ENCODE data around the gene DIP2C. TPM values are rescaled to one million over a fixed set of nuclear protein-coding genes. Genes with fewer than 3 reads are reported as not detected.
A peak's percentile ranks its signal among the peaks of the same experiment; 100 is the strongest.

Gene DIP2C
- total RNA-seq, 2 experiments from 2014 or later = 0.62 to 0.80 TPM

DNA sequence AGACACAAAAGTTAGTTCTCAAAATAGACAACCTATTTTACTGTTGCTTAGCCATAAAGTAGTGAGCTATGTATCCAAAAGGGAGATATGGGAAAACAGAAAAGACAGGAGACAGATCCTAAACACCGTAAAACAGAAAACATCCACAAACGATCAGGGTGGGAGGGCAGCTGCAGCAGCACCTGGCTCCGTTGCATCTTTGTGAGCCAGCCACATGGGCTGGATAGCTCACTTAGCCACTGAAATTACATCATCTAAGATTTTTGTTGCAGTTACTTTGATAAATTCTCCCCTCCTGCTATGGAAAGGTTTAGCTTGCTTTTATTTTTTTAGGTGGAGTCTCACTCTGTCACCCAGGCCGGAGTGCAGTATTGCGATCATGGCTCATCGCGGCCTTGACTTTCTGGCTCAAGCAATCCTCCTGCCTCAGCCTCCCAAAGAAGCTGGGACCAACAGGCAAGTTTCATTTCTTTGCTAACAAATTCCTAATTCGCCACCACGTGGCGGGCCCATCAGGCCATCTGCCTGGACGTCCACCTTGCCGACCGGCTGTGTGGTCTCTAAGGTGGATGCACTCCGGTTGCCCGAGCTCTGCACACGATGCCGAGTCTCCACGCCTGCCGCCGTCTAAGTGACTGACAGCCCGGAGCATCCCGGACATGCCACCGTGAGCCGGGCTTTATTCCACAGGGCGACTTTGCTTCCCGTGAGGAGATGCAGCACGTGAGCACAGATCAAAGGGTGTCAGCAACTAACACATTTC, 159.8 kb downstream of the DIP2C start:
- Mint-ChIP-seq H3K27me3 (no peaks in the 10 kb centered on the region), H3K4me3 (no peak overlapping the region), H3K36me3 (no peaks in the 10 kb centered on the region), H3K27ac (no peak overlapping the region), H3K9me3 (no peaks in the 10 kb centered on the region), H3K4me1 (ENCODE audit: low read depth) (no peaks in the 10 kb centered on the region)
- ChIA-PET CTCF (no interaction called here), POLR2A (no interaction called here)
- DNase-seq = no peak
- intact Hi-C loops (cut with micrococcal nuclease) = no loop called here

DNA sequence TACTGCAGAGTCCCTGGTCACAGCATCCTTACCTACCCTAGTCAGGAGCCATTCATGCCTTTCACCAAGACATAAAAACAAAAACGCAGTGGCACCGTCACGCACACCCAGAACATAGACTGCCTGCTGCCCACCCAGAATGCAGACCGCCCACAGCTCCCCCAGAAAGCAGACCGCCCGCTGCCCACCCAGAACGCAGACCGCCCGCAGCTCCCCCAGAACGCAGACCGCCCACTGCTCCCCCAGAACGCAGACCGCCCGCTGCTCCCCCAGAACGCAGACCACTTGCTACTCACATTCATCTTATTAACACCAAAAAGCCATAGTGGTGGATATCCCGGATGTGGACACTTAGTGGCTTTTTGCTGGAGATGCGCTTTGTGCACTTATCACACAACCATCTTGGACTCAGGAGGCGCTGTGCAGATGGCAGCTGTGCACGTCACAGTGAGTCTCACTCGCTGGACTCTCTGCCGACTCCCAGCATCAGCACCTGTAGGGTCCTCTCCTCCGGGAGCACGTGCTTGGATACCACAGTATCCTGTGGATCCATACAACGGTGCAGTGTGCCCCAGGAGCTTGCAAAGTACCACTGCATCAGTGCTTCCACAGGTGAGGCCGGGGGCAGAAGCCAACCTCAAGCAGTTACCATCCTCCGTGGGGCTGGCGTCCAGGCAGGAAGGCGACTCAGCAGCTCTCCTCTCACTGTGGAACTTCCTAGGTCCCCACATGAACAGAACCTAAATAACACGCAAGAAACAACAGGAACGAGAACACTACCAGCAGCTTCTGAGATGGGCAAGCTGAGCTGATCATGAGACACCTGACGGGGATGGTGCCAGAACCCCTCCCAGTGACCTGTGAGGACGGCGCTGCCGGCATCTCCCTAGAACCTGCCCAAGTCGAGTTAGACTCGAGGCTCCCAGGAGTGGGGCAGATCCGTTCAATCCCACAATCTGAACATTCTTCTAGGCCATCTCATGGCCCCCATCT, 161.0 kb downstream of the DIP2C start:
- intact Hi-C loops (cut with micrococcal nuclease) = no loop called here
- Mint-ChIP-seq H3K27me3 (no peaks in the 10 kb centered on the region), H3K36me3 (no peaks in the 10 kb centered on the region), H3K4me1 (ENCODE audit: low read depth) (no peaks in the 10 kb centered on the region), H3K27ac (no peak overlapping the region), H3K4me3 (no peak overlapping the region), H3K9me3 (no peaks in the 10 kb centered on the region)
- CTCF ChIA-PET = interaction anchor here (0.6 kb wide), 1 partner anchor 16 kb away, joined by 3 read pairs; no protein-coding TSS in a partner anchor
- no peak for DNase-seq
- POLR2A ChIA-PET = no interaction called here

DNA sequence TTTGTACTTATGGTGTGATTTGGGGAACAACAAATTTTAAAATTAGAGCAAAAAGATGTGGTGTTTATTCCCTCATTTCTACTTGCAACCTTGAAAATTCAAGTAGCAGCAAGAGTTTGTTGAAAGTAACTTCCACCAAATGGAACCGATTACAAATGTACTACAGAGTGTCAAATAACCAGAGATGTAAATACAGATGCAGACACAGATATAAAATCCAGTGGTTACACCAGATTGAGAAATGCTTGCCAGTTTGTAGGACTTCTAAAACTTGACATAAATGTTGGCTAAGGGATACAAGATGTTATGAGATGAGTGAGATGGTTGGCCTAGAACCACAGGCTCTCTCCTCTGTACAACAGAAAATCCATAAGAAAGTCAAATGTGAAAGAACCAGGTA, 162.1 kb downstream of the DIP2C start:
- Mint-ChIP-seq H3K36me3 (no peaks in the 10 kb centered on the region), H3K27me3 (peaks cover 4% of the 10 kb centered on the region), H3K27ac (no peak overlapping the region), H3K4me3 (no peak overlapping the region), H3K9me3 (no peaks in the 10 kb centered on the region), H3K4me1 (ENCODE audit: low read depth) (no peaks in the 10 kb centered on the region)
- ChIA-PET POLR2A (no interaction called here), CTCF (no interaction called here)
- intact Hi-C loops (cut with micrococcal nuclease) = no loop called here
- no peak for DNase-seq

DNA sequence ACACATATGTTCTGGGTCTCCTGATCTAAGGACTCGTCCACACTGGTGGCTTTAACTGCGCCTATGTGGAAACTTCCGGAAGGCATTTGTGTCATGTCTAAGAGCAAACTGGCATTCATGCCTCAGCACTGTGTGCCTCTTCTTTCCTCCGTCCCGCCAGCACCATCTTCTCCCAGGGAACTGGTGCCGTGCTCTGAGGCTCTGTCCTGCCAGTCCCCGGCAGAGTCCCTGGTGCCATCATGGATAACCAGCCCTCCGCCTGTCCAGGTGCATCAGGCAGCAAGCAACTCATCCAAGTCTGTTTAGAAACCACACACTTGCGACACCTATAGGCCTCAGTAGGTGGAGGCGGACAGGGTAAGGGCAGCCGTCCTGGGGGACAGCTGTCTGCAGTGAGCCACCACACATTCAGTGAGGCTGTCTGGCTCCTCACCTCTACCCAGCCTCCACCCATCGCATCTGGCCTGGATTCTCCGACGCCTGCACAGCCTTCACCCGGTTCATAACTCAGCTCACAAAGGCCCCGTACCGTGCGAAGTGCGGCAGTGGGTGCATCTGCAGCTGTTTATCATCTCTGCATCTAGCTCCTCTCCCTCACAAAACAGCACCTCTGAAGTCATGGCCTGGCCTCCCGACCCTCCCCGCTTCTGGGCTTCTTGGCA, 162.7 kb downstream of the DIP2C start:
- DNase-seq = no peak
- H3K27me3 Mint-ChIP-seq = peaks cover 4% of the 10 kb centered on the region
- H3K36me3 Mint-ChIP-seq = no peaks in the 10 kb centered on the region
- H3K4me1 Mint-ChIP-seq (ENCODE audit: low read depth) = no peaks in the 10 kb centered on the region
- H3K27ac Mint-ChIP-seq = no peak overlapping the region
- intact Hi-C loops (cut with micrococcal nuclease) = no loop called here
- no peak overlapping the region for H3K4me3 Mint-ChIP-seq
- ChIA-PET CTCF (no interaction called here), POLR2A (no interaction called here)
- H3K9me3 Mint-ChIP-seq = no peaks in the 10 kb centered on the region

DNA sequence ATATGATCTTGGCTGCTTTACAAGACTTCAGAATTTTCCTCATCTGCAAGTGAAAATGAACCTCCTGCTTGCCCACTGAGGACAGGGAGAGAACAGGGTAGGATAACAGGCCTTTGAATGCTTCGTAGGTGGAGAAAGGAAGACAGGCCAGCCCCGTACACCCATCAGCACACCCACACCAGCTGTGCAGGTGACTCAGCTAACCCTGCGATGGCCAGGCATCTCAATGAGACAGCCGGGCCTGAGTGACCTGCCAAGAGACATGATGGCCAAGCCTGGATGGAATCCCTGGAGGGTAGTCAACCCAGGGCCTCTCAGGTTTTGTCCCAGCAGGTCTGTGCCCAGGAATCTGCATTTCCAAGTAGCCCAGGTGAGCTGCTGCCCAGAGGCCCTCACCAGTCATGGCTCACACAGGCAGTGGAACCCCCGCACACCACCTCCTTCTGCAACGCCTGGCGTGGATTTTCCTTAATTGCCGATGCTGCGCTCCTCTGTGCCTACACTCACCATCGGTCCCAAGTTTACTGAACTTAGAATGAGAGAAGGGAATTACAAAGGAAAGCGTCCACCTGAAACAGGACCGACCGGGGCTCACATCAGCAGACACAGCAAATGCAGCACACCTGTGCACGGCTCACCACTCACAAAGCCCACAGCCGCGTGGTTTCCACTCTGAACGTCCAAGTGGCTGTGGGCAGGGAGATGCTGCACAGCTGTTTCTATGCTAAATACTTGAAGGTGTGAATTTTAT, 163.7 kb downstream of the DIP2C start:
- Mint-ChIP-seq H3K4me1 (ENCODE audit: low read depth) (no peaks in the 10 kb centered on the region), H3K36me3 (no peaks in the 10 kb centered on the region), H3K9me3 (no peaks in the 10 kb centered on the region), H3K27me3 (peaks cover 6% of the 10 kb centered on the region), H3K4me3 (no peak overlapping the region), H3K27ac (no peak overlapping the region)
- CTCF ChIA-PET = no interaction called here
- POLR2A ChIA-PET = no interaction called here
- intact Hi-C loops (cut with micrococcal nuclease) = no loop called here
- no peak for DNase-seq

DNA sequence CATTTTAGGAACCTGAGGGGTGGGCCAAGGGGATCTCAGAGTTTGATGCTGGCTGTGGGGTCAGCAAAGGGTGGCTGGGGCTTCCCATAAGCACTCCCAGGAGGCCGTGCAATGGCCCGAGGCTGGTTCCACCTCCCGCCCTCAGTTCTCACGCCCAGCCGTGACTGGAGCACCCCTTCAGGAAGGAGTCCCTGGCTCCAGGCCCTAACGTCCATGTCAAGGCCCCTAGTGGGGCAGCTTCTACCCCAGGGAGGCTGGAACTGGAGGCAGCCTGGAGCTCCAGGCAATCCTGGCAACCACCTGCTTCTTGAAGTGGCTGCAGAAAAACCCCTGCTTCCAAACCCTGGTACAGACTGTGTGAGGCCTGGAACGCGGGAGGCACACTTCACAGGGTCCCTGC, 165.5 kb downstream of the DIP2C start:
- H3K27me3 Mint-ChIP-seq = peaks cover 6% of the 10 kb centered on the region
- ChIA-PET CTCF (no interaction called here), POLR2A (no interaction called here)
- no peaks in the 10 kb centered on the region for H3K4me1 Mint-ChIP-seq (ENCODE audit: low read depth)
- H3K4me3 Mint-ChIP-seq = no peak overlapping the region
- no peaks in the 10 kb centered on the region for H3K9me3 Mint-ChIP-seq
- intact Hi-C loops (cut with micrococcal nuclease) = no loop called here
- no peaks in the 10 kb centered on the region for H3K36me3 Mint-ChIP-seq
- DNase-seq = no peak
- no peak overlapping the region for H3K27ac Mint-ChIP-seq

DNA sequence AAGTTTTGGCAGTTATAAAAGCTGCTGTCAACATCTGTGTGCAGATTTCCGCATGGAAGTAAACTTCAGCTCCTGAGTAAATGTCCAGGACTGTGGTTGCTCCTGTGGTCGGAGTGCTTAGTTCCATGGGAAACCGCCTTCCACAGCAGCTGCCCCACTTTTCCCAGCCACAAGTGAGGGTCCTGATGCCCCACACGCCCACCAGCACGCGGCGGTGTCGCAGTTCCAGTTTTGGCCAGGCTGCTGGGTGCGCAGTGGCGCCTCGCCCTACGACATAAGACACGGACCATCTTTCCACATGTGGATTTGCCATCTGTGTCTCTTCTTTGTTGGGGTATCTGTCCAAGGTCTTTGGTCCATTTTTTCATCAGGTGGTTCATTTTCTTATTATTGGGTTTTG, 167.1 kb downstream of the DIP2C start:
- no peaks in the 10 kb centered on the region for H3K9me3 Mint-ChIP-seq
- H3K4me3 Mint-ChIP-seq = no peak overlapping the region
- intact Hi-C loops (cut with micrococcal nuclease) = no loop called here
- no peaks in the 10 kb centered on the region for H3K36me3 Mint-ChIP-seq
- POLR2A ChIA-PET = no interaction called here
- H3K27ac Mint-ChIP-seq = no peak overlapping the region
- no peak for DNase-seq
- peaks cover 6% of the 10 kb centered on the region for H3K27me3 Mint-ChIP-seq
- H3K4me1 Mint-ChIP-seq (ENCODE audit: low read depth) = no peaks in the 10 kb centered on the region
- CTCF ChIA-PET = interaction anchor here (0.6 kb wide), 1 partner anchor 446 kb away, joined by 3 read pairs; no protein-coding TSS in a partner anchor

DNA sequence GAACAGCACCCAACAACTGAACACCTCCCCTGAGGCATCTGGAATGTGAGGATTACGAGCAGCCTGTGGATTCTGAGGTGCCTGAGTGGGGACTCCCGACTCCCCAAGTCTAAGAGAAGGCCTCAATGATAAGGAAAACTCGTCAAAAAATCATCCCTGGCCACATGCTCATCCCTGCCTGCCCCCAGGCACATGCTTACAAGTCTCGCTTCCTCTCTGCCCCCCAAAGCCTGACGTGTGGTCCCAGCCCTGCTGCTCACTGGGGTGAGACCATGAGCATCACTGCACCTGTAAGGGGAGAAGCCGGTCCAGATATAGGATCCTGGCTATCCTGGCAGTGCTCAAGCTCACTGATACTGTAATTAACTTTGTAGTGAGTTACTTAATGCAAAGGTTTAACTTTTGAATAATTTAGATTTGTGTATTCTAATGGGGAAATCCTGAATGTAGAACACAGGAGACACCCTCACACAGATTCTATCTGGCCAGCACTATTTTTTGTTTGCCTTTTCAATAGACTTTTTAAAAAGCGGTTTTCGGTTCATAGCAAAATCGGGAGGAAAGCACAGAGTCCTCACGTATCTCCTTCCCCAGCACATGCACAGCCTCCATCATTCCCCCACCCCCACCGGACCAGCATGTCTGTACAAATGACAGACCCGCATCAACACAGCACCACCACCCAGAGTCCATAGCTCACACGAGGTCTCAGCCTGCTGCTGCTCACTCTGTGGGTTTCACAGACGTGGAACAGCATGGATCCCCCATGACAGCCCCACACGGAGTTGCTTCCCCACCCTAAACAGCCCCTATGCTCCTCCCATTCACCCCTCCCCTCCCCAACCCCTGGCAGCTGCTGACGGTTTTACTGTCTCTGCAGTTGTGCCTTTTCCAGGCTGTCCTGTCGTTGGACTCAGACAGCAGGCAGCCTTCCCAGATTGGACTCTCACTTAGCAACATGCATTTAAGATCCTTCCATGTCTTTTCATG, 167.9 kb downstream of the DIP2C start:
- CTCF ChIA-PET = interaction anchor here (0.6 kb wide), 1 partner anchor 445 kb away, joined by 3 read pairs; no protein-coding TSS in a partner anchor
- Mint-ChIP-seq H3K27ac (peak overlapping the region; percentile 20), H3K9me3 (no peaks in the 10 kb centered on the region), H3K4me1 (ENCODE audit: low read depth) (no peaks in the 10 kb centered on the region), H3K27me3 (peaks cover 6% of the 10 kb centered on the region), H3K36me3 (no peaks in the 10 kb centered on the region), H3K4me3 (no peak overlapping the region)
- no peak for DNase-seq
- POLR2A ChIA-PET = no interaction called here
- intact Hi-C loops (cut with micrococcal nuclease) = no loop called here

DNA sequence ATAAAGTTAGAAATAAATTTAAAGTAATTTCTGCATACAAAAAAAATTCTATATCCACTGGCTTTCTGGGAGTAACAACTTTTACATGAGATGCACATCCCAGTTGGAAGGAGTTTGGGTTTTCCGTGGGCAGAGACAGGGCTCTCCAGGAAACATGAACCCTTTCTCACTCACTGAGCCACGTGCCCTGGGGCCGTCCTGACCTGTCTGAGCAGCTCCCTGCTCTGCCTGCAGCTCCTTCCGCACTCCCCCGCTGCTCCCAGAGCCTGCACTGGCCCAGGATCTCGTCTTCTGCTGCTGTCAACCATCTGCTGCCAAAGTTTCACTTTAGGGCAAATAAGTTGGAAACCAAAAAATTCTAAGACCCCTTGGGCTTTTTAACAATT, 169.1 kb downstream of the DIP2C start:
- POLR2A ChIA-PET = no interaction called here
- H3K27me3 Mint-ChIP-seq = peaks cover 6% of the 10 kb centered on the region
- intact Hi-C loops (cut with micrococcal nuclease) = no loop called here
- CTCF ChIA-PET = no interaction called here
- H3K4me1 Mint-ChIP-seq (ENCODE audit: low read depth) = no peaks in the 10 kb centered on the region
- no peak for DNase-seq
- H3K27ac Mint-ChIP-seq = no peak overlapping the region
- H3K9me3 Mint-ChIP-seq = no peaks in the 10 kb centered on the region
- H3K4me3 Mint-ChIP-seq = no peak overlapping the region
- no peaks in the 10 kb centered on the region for H3K36me3 Mint-ChIP-seq

DNA sequence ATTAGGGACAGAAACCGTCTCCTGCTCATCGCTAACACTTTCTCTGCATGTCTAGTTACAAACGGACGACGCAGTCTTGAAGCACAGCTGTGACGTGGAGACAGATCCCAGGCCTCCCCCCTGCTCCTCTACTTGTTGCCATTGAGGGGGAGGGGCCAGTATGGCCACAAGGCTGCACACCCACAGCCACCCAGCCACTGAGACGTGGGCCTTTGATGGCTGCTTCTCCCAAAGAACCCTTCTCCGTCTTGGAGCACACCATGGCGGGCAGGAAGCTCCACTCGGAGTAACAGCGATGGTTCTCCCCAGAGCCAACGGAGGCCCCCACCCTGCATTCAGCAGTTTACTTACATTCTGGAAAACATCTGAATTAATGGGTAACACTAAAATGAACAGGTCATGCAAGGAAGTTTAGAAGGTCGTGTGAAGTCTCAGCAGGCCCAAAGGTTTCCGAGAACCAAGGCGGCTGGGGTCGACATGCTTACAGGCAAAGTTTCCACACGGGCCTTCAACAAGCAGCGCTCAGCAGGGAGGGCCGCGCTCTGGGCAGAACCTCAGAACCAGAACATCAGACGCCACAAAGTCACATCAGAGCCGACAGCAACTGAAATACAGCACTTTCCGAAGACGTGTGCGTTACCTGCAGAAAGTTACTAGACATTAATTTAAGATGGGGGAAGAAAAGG, 169.6 kb downstream of the DIP2C start:
- H3K27ac Mint-ChIP-seq = no peak overlapping the region
- peaks cover 6% of the 10 kb centered on the region for H3K27me3 Mint-ChIP-seq
- H3K9me3 Mint-ChIP-seq = no peaks in the 10 kb centered on the region
- DNase-seq = no peak
- intact Hi-C loops (cut with micrococcal nuclease) = no loop called here
- H3K4me1 Mint-ChIP-seq (ENCODE audit: low read depth) = no peaks in the 10 kb centered on the region
- H3K36me3 Mint-ChIP-seq = no peaks in the 10 kb centered on the region
- no peak overlapping the region for H3K4me3 Mint-ChIP-seq
- CTCF ChIA-PET = no interaction called here
- POLR2A ChIA-PET = no interaction called here
